Neural progenitor cell (in vitro differentiated cells): ENCODE results near the gene MRPS10.

ENCODE experiments used
- CTCF ChIP-seq: fragments of 200-600 bp; sonication (generic); IDR thresholded peaks from 2 replicates; pipeline ENCODE4 v1.5.1; 2017; ENCODE audit warnings: antibody characterized with exemption, mild to moderate bottlenecking
- EZH2 ChIP-seq: fragments of 200-600 bp; sonication (generic); IDR thresholded peaks from 2 replicates; pipeline ENCODE4 v1.6.1; 2017; ENCODE audit warnings: antibody characterized with exemption, mild to moderate bottlenecking, moderate library complexity
- EZH2phosphoT487 ChIP-seq: fragments of 200-600 bp; sonication (generic); IDR thresholded peaks from 2 replicates; pipeline ENCODE4 v1.6.1; 2017; ENCODE audit warnings: antibody characterized with exemption

DNA sequence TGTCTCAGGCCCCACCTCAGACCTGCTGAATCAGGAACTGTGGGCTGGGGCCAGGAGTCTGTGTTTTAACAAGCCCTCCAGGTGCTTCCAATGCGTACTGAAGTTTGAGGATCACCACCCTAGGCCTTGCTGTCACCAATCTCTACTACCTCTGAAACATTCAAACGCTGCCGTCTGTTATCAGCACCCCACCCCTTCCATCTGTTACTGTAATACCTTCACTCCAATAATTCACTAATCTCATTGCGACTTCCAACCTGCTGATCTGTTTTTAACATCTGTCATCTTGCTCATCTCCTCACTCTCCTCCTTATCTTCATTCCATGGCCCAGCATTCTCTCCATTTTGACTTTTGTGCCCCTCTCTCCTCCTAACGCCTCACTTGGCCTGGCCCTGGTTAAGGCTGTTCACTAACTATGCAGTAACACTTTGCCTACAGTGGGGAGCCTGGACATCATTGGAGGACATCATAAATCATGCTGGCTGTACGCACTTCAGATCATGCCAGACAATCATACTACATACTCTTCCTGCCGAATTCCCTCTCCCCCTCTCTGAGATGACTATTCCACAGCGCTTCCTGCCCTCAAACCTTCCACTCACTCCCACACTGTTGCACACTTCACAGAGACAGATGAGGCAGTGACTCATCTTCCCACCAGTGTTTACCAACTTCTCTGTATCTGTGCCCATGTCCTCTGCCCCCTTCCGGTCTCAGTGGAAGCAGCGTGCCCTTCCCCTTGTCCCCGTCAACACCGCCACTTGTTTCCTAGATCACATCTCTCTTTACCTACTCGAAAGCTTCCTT is 19.9 kb downstream of the MRPS10 start:
- TF ChIP-seq CTCF (no peak), EZH2 (no peak), EZH2phosphoT487 (no peak)
